Measurements from ENCODE around the gene PREB.

PREB gene

GRCh38 chr2:27175330-27175729, 40.9 kb upstream of the PREB start:
- no peak overlapping the region for H3K4me3 ChIP-seq (ENCODE audit: control insufficient read depth, low read depth, low read length)
- DNase-seq (ENCODE audit: low read depth) = no peak
- TF ChIP-seq, protein P1, sequence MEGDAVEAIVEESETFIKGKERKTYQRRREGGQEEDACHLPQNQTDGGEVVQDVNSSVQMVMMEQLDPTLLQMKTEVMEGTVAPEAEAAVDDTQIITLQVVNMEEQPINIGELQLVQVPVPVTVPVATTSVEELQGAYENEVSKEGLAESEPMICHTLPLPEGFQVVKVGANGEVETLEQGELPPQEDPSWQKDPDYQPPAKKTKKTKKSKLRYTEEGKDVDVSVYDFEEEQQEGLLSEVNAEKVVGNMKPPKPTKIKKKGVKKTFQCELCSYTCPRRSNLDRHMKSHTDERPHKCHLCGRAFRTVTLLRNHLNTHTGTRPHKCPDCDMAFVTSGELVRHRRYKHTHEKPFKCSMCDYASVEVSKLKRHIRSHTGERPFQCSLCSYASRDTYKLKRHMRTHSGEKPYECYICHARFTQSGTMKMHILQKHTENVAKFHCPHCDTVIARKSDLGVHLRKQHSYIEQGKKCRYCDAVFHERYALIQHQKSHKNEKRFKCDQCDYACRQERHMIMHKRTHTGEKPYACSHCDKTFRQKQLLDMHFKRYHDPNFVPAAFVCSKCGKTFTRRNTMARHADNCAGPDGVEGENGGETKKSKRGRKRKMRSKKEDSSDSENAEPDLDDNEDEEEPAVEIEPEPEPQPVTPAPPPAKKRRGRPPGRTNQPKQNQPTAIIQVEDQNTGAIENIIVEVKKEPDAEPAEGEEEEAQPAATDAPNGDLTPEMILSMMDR (IDR thresholded peaks at IDR 0.05; ENCODE audit: control insufficient read depth, insufficient read depth, low read depth, low read length, missing control alignments) = no peak

DNA sequence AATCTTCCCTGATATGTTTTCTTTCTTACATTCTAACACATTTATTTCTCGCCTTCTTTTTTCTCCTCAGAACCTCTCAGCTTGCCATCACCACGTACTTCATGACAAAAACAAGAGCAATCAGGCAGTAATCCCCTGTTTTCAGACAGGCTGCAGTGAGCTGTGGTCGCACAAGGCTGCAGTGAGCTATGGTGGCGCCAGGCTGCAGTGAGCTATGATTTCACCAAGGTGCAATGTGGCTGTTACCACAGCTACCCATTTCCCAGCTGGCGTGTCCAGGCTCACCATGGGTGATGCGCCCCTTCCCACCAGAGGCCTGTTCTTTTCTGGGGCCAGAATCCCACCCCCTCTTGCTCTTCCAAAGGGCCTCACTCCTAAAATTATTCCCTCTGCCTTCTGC, 40.2 kb upstream of the PREB start:
- TF ChIP-seq, protein P1 (IDR thresholded peaks at IDR 0.05; ENCODE audit: control insufficient read depth, insufficient read depth, low read depth, low read length, missing control alignments) = no peak
- H3K4me3 ChIP-seq (ENCODE audit: control insufficient read depth, low read depth, low read length) = no peak overlapping the region
- DNase-seq (ENCODE audit: low read depth) = no peak

- no peak for DNase-seq (ENCODE audit: low read depth)
- no peak overlapping the region for H3K4me3 ChIP-seq (ENCODE audit: control insufficient read depth, low read depth, low read length)
Measured at GRCh38 chr2:27171351-27171848, 37.0 kb upstream of the PREB start.

GRCh38 chr2:27170581-27171337, 36.3 kb upstream of the PREB start:
- DNase-seq (ENCODE audit: low read depth) = no peak
- TF ChIP-seq, protein P1 (IDR thresholded peaks at IDR 0.05; ENCODE audit: control insufficient read depth, insufficient read depth, low read depth, low read length, missing control alignments) = no peak
- H3K4me3 ChIP-seq (ENCODE audit: control insufficient read depth, low read depth, low read length) = no peak overlapping the region

More at GRCh38 chr2:27171351-27171848, 37.0 kb upstream of the PREB start:
- TF ChIP-seq, protein P1 (IDR thresholded peaks at IDR 0.05; ENCODE audit: control insufficient read depth, insufficient read depth, low read depth, low read length, missing control alignments) = no peak

- TF ChIP-seq, protein P1 (IDR thresholded peaks at IDR 0.05; ENCODE audit: control insufficient read depth, insufficient read depth, low read depth, low read length, missing control alignments) = no peak
- DNase-seq (ENCODE audit: low read depth) = no peak
- H3K4me3 ChIP-seq (ENCODE audit: control insufficient read depth, low read depth, low read length) = no peak overlapping the region
Measured at GRCh38 chr2:27164960-27165763, 30.7 kb upstream of the PREB start.

DNA sequence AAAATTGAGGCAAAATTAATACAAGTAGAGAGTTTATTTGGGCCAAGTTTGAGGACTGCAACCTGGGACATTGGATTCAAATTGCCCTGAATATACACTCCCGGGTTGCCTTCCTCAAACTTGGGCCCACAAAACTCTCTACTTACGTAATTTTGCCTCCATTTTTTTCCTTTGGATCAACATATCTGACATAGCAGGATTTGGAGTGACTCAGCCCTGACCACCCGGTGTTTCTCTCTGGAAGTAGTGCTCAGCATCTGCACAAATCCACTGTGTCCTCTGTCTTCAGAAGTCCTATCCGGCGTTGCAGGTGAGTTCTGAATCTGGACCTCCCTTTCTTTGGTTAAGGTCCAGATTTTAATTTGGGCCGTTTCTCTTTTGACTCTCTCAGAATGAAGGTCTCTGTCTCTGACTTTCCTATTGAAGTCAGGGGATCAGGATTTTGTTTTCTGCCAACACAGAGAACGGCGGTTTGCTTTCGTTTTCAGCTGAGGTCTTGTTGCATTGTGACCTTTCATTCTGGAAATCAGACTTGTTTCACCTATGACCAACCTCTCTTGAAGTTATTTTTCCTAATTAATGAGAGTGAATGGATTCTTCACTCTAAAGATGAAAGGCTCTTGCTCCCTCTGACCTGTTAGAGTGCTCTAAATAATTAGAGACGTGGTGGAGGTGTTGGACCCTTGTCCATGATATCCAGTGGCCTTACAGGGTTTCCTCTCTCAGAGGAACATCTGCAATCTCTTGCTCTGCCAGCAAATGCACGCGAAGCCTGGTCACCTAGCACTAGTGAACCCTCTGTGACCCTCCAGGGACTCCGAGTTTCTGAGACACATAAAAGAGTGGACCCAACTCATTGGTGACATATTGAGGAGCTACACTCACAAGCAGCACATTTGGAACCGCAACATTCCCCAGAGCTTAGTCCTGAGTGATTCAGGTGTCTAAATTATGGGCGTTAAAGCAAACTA, 28.0 kb upstream of the PREB start:
- TF ChIP-seq, protein P1 (IDR thresholded peaks at IDR 0.05; ENCODE audit: control insufficient read depth, insufficient read depth, low read depth, low read length, missing control alignments) = no peak
- H3K4me3 ChIP-seq (ENCODE audit: control insufficient read depth, low read depth, low read length) = no peak overlapping the region
- no peak for DNase-seq (ENCODE audit: low read depth)

Measured in AG09309 (cell line).